ENCODE measurements around the gene DAGLB. TPM values are rescaled to one million over a fixed set of nuclear protein-coding genes. Genes with fewer than 3 reads are reported as not detected.

The DAGLB gene
- total RNA-seq, 1 donor from 2014 or later: 30.0 TPM

GRCh38 chr7:6494365-6494764 is 46.6 kb upstream of the DAGLB start:
- TF ChIP-seq CTCF (IDR thresholded peaks at IDR 0.05): no peak
- Mint-ChIP-seq H3K9me3 (ENCODE audit: low read depth) (peaks cover 5% of the 10 kb centered on the region), H3K27ac (ENCODE audit: unreplicated experiment) (no peak overlapping the region), H3K36me3 (ENCODE audit: low read depth) (no peaks in the 10 kb centered on the region), H3K27me3 (ENCODE audit: low read depth) (peaks cover 6% of the 10 kb centered on the region), H3K4me3 (ENCODE audit: unreplicated experiment) (no peak overlapping the region), H3K4me1 (ENCODE audit: low read depth) (no peaks in the 10 kb centered on the region)
- no peak for DNase-seq (ENCODE audit: low spot score)

GRCh38 chr7:6491194-6491593 is 43.4 kb upstream of the DAGLB start:
- no peak overlapping the region for H3K27ac Mint-ChIP-seq (ENCODE audit: unreplicated experiment)
- H3K4me3 Mint-ChIP-seq (ENCODE audit: unreplicated experiment): no peak overlapping the region

GRCh38 chr7:6489612-6490011 is 41.9 kb upstream of the DAGLB start:
- peaks cover under 1% of the 10 kb centered on the region for H3K36me3 Mint-ChIP-seq (ENCODE audit: low read depth)
- peaks cover 2% of the 10 kb centered on the region for H3K4me1 Mint-ChIP-seq (ENCODE audit: low read depth)
- no peak overlapping the region for H3K27ac Mint-ChIP-seq (ENCODE audit: unreplicated experiment)
- H3K27me3 Mint-ChIP-seq (ENCODE audit: low read depth): peaks cover 6% of the 10 kb centered on the region
- TF ChIP-seq CTCF (IDR thresholded peaks at IDR 0.05): no peak
- no peak for DNase-seq (ENCODE audit: low spot score)
- peaks cover 7% of the 10 kb centered on the region for H3K9me3 Mint-ChIP-seq (ENCODE audit: low read depth)
- H3K4me3 Mint-ChIP-seq (ENCODE audit: unreplicated experiment): no peak overlapping the region

More at GRCh38 chr7:6491194-6491593, 43.4 kb upstream of the DAGLB start:
- H3K4me1 Mint-ChIP-seq (ENCODE audit: low read depth): no peaks in the 10 kb centered on the region
- H3K9me3 Mint-ChIP-seq (ENCODE audit: low read depth): peaks cover 5% of the 10 kb centered on the region
- peaks cover 6% of the 10 kb centered on the region for H3K27me3 Mint-ChIP-seq (ENCODE audit: low read depth)
- H3K36me3 Mint-ChIP-seq (ENCODE audit: low read depth): no peaks in the 10 kb centered on the region
- no peak for TF ChIP-seq CTCF (IDR thresholded peaks at IDR 0.05)
- peak; percentile 21 for DNase-seq (ENCODE audit: low spot score)

- DNase-seq (ENCODE audit: low spot score): no peak
- no peak for TF ChIP-seq CTCF (IDR thresholded peaks at IDR 0.05)
- Mint-ChIP-seq H3K36me3 (ENCODE audit: low read depth) (peaks cover 9% of the 10 kb centered on the region), H3K4me1 (ENCODE audit: low read depth) (peaks cover 13% of the 10 kb centered on the region), H3K27ac (ENCODE audit: unreplicated experiment) (no peak overlapping the region), H3K4me3 (ENCODE audit: unreplicated experiment) (no peak overlapping the region), H3K9me3 (ENCODE audit: low read depth) (peaks cover 9% of the 10 kb centered on the region), H3K27me3 (ENCODE audit: low read depth) (peaks cover 6% of the 10 kb centered on the region)
Measured at GRCh38 chr7:6487184-6487545, 39.4 kb upstream of the DAGLB start.

- H3K27ac Mint-ChIP-seq (ENCODE audit: unreplicated experiment): no peak overlapping the region
- no peak for TF ChIP-seq CTCF (IDR thresholded peaks at IDR 0.05)
- DNase-seq (ENCODE audit: low spot score): no peak
- H3K36me3 Mint-ChIP-seq (ENCODE audit: low read depth): peaks cover 10% of the 10 kb centered on the region
- H3K27me3 Mint-ChIP-seq (ENCODE audit: low read depth): peaks cover 6% of the 10 kb centered on the region
- peaks cover 17% of the 10 kb centered on the region for H3K4me1 Mint-ChIP-seq (ENCODE audit: low read depth)
- no peak overlapping the region for H3K4me3 Mint-ChIP-seq (ENCODE audit: unreplicated experiment)
- peaks cover 9% of the 10 kb centered on the region for H3K9me3 Mint-ChIP-seq (ENCODE audit: low read depth)
Measured at GRCh38 chr7:6486438-6487183, 38.9 kb upstream of the DAGLB start.

Measured in chondrocyte (in vitro differentiated cells).